ENCODE results near the gene TBC1D7.

GRCh38 chr6:13354331-13355042 lies 26.1 kb upstream of the TBC1D7 start:
- TF ChIP-seq CTCF (tag by site-specific recombination; IDR thresholded peaks at IDR 0.05), result no peak
- TF ChIP-seq ZBTB44 (tag by site-specific recombination; IDR thresholded peaks at IDR 0.05), result no peak
- no peak for TF ChIP-seq ZNF335 (tag by site-specific recombination; conservative IDR thresholded peaks at IDR 0.05)
- TF ChIP-seq YY1 (tag by site-specific recombination; IDR thresholded peaks at IDR 0.05), result no peak
- TF ChIP-seq PBX3 (CRISPR knock-in tag; IDR thresholded peaks at IDR 0.05), result no peak
- no peak for TF ChIP-seq ZNF24 (tag by site-specific recombination; IDR thresholded peaks at IDR 0.05)
- no peak for TF ChIP-seq ZNF623 (tag by site-specific recombination; IDR thresholded peaks at IDR 0.05)
- TF ChIP-seq ZNF830 (tag by site-specific recombination; IDR thresholded peaks at IDR 0.05; ENCODE audit: low read depth), result no peak
- no peak for TF ChIP-seq ZBTB49 (tag by site-specific recombination; IDR thresholded peaks at IDR 0.05; ENCODE audit: low read depth)
- no peak for TF ChIP-seq ZNF449 (tag by site-specific recombination; IDR thresholded peaks at IDR 0.05)
- no peak for TF ChIP-seq KLF7 (tag by site-specific recombination; IDR thresholded peaks at IDR 0.05; ENCODE audit: borderline replicate concordance)
- TF ChIP-seq ZNF776 (tag by site-specific recombination; IDR thresholded peaks at IDR 0.05; ENCODE audit: borderline replicate concordance), result no peak
- no peak for TF ChIP-seq ZNF121 (tag by site-specific recombination; IDR thresholded peaks at IDR 0.05)

Measured in HEK293 (cell line).